ENCODE results near the gene FBXL13. TPM values are rescaled to one million over a fixed set of nuclear protein-coding genes. Genes with fewer than 3 reads are reported as not detected.

FBXL13 gene
- total RNA-seq, 1 experiment from 2014 or later, result 0.43 TPM

- Mint-ChIP-seq H3K4me3 (ENCODE audit: unreplicated experiment) (no peak overlapping the region), H3K4me1 (ENCODE audit: low read depth, unreplicated experiment) (peaks cover 7% of the 10 kb centered on the region), H3K9me3 (ENCODE audit: unreplicated experiment) (no peaks in the 10 kb centered on the region), H3K27me3 (ENCODE audit: insufficient read depth, unreplicated experiment) (no peaks in the 10 kb centered on the region), H3K36me3 (ENCODE audit: insufficient read depth, unreplicated experiment) (no peaks in the 10 kb centered on the region), H3K27ac (ENCODE audit: unreplicated experiment) (peak overlapping the region; percentile 11)
- no peak for TF ChIP-seq CTCF (IDR thresholded peaks at IDR 0.05; ENCODE audit: insufficient read depth in 1 of 2, low read depth in 1 of 2, low read length in 1 of 2, severe bottlenecking in 1 of 2, unreplicated experiment in 1 of 2)
- no TSS peak for BruUV-seq (replicated peaks)
- intact Hi-C loops (cut with micrococcal nuclease; ENCODE audit: unreplicated experiment), result no loop called here
- Histone ChIP-seq H3K4me1 (peaks cover 8% of the 10 kb centered on the region; the same call in 1 of the 2 replicates), H3K36me3 (ENCODE audit: control insufficient read depth, insufficient read depth, low read length) (no peaks in the 10 kb centered on the region), H3K9me3 (no peaks in the 10 kb centered on the region), H3K4me3 (ENCODE audit: low read depth, low read length) (no peak overlapping the region), H3K27me3 (replicated peaks; ENCODE audit: control insufficient read depth, insufficient read depth, low read length) (no peaks in the 10 kb centered on the region)
- peak in 1 of 2 experiments; percentile 2 for DNase-seq
- ChIA-PET CTCF (no interaction called here), POLR2A (no interaction called here)
These were observed 251.0 kb downstream of the FBXL13 start for GRCh38 chr7:102823390-102824119.

GRCh38 chr7:102821994-102822747 lies 252.4 kb downstream of the FBXL13 start:
- Histone ChIP-seq H3K4me3 (ENCODE audit: low read depth, low read length) (no peak overlapping the region), H3K9me3 (no peaks in the 10 kb centered on the region), H3K36me3 (ENCODE audit: control insufficient read depth, insufficient read depth, low read length) (no peaks in the 10 kb centered on the region), H3K27me3 (replicated peaks; ENCODE audit: control insufficient read depth, insufficient read depth, low read length) (no peaks in the 10 kb centered on the region), H3K4me1 (peaks cover 11% of the 10 kb centered on the region; the same call in 1 of the 2 replicates)
- DNase-seq, result no peak
- BruUV-seq (replicated peaks), result no TSS peak
- TF ChIP-seq CTCF (IDR thresholded peaks at IDR 0.05; ENCODE audit: insufficient read depth in 1 of 2, low read depth in 1 of 2, low read length in 1 of 2, severe bottlenecking in 1 of 2, unreplicated experiment in 1 of 2), result no peak
- no peak overlapping the region for H3K4me3 Mint-ChIP-seq (ENCODE audit: unreplicated experiment)
- H3K9me3 Mint-ChIP-seq (ENCODE audit: unreplicated experiment), result no peaks in the 10 kb centered on the region
- H3K27ac Mint-ChIP-seq (ENCODE audit: unreplicated experiment), result no peak overlapping the region
- no peaks in the 10 kb centered on the region for H3K36me3 Mint-ChIP-seq (ENCODE audit: insufficient read depth, unreplicated experiment)
- H3K27me3 Mint-ChIP-seq (ENCODE audit: insufficient read depth, unreplicated experiment), result no peaks in the 10 kb centered on the region
- ChIA-PET CTCF (no interaction called here), POLR2A (no interaction called here)
- intact Hi-C loops (cut with micrococcal nuclease; ENCODE audit: unreplicated experiment), result no loop called here
- H3K4me1 Mint-ChIP-seq (ENCODE audit: low read depth, unreplicated experiment), result peaks cover 7% of the 10 kb centered on the region

GRCh38 chr7:102819151-102819550 lies 255.4 kb downstream of the FBXL13 start:
- POLR2A ChIA-PET, result no interaction called here

More at GRCh38 chr7:102819151-102819550, 255.4 kb downstream of the FBXL13 start:
- Mint-ChIP-seq H3K27ac (ENCODE audit: unreplicated experiment) (no peak overlapping the region), H3K36me3 (ENCODE audit: insufficient read depth, unreplicated experiment) (no peaks in the 10 kb centered on the region), H3K4me1 (ENCODE audit: low read depth, unreplicated experiment) (peaks cover 7% of the 10 kb centered on the region), H3K27me3 (ENCODE audit: insufficient read depth, unreplicated experiment) (no peaks in the 10 kb centered on the region), H3K4me3 (ENCODE audit: unreplicated experiment) (no peak overlapping the region), H3K9me3 (ENCODE audit: unreplicated experiment) (no peaks in the 10 kb centered on the region)
- Histone ChIP-seq H3K27me3 (replicated peaks; ENCODE audit: control insufficient read depth, insufficient read depth, low read length) (no peaks in the 10 kb centered on the region), H3K9me3 (no peaks in the 10 kb centered on the region), H3K36me3 (ENCODE audit: control insufficient read depth, insufficient read depth, low read length) (no peaks in the 10 kb centered on the region), H3K4me3 (ENCODE audit: low read depth, low read length) (no peak overlapping the region), H3K4me1 (peaks cover 11% of the 10 kb centered on the region; the same call in 1 of the 2 replicates)
- DNase-seq, result no peak
- CTCF ChIA-PET, result no interaction called here
- TF ChIP-seq CTCF (IDR thresholded peaks at IDR 0.05; ENCODE audit: insufficient read depth in 1 of 2, low read depth in 1 of 2, low read length in 1 of 2, severe bottlenecking in 1 of 2, unreplicated experiment in 1 of 2), result no peak
- BruUV-seq (replicated peaks), result no TSS peak
- intact Hi-C loops (cut with micrococcal nuclease; ENCODE audit: unreplicated experiment), result no loop called here

Data from Caco-2 (cell line).